Endodermal cell (in vitro differentiated cells): ENCODE data around the gene SORCS2. TPM values are rescaled to one million over a fixed set of nuclear protein-coding genes. Genes with fewer than 3 reads are reported as not detected.

Source experiments
- DNase-seq: peaks from one replicate; pipeline ENCODE4 v3.0.0-alpha.2; 2017
- H3K27ac ChIP-seq: 2 replicates; pipeline ENCODE4 v1.5.1; 2013; ENCODE audit warnings: mild to moderate bottlenecking, low read depth, low read length, moderate library complexity
- H3K27me3 ChIP-seq: 2 replicates; pipeline ENCODE4 v1.6.1; 2013; ENCODE audit warnings: mild to moderate bottlenecking, low read length, moderate library complexity; ENCODE audit not compliant: insufficient read depth, control insufficient read depth, poor library complexity, severe bottlenecking
- H3K36me3 ChIP-seq: 2 replicates; pipeline ENCODE4 v1.7.0; 2013; ENCODE audit warnings: mild to moderate bottlenecking, low read length, moderate library complexity; ENCODE audit not compliant: control insufficient read depth, insufficient read depth
- H3K4me1 ChIP-seq: one replicate; pipeline ENCODE4 v1.7.0; 2013; ENCODE audit warnings: low read length; ENCODE audit not compliant: control insufficient read depth, insufficient read depth
- H3K4me3 ChIP-seq: 2 replicates; pipeline ENCODE4 v1.5.1; 2013; ENCODE audit warnings: mild to moderate bottlenecking, low read length, moderate library complexity
- H3K9ac ChIP-seq: 2 replicates; pipeline ENCODE4 v1.6.1; 2013; ENCODE audit warnings: mild to moderate bottlenecking, low read length, moderate library complexity; ENCODE audit not compliant: poor library complexity, severe bottlenecking; ENCODE audit errors: extremely low read depth
- H3K9me3 ChIP-seq: 2 replicates; pipeline ENCODE4 v1.6.1; 2013; ENCODE audit warnings: mild to moderate bottlenecking, low read length, moderate library complexity; ENCODE audit not compliant: control insufficient read depth
- H3K27ac Mint-ChIP-seq: 2 replicates; pipeline ENCODE4 v1.8.0; 2020; ENCODE audit warnings: mixed read lengths
- H3K27me3 Mint-ChIP-seq: 2 replicates; pipeline ENCODE4 v1.8.0; 2021; ENCODE audit warnings: mild to moderate bottlenecking, mixed read lengths; ENCODE audit not compliant: insufficient read depth
- H3K36me3 Mint-ChIP-seq: 2 replicates; pipeline ENCODE4 v1.8.0; 2020; ENCODE audit warnings: low read depth, mixed read lengths
- H3K4me1 Mint-ChIP-seq: 2 replicates; pipeline ENCODE4 v1.8.0; 2020; ENCODE audit warnings: mixed read lengths
- H3K4me3 Mint-ChIP-seq: 2 replicates; pipeline ENCODE4 v1.8.0; 2020; ENCODE audit warnings: mild to moderate bottlenecking, moderate library complexity, mixed read lengths
- H3K9me3 Mint-ChIP-seq: 2 replicates; pipeline ENCODE4 v1.8.0; 2020; ENCODE audit warnings: mild to moderate bottlenecking, mixed read lengths
- CTCF ChIP-seq: fragments of 200-600 bp; sonication (generic); conservative IDR thresholded peaks from 2 replicates; pipeline ENCODE4 v1.5.0; 2021; ENCODE audit warnings: antibody characterized with exemption, mild to moderate bottlenecking
- WGBS, 2 experiments: methylation state at CpG; one replicate each; pipeline versions ENCODE4 v1.1.5 to v1.1.7; 2013; ENCODE audit warnings: missing lambda C conversion rate in 2 of 2, mixed read lengths in 1 of 2; ENCODE audit not compliant: insufficient coverage in 1 of 2, insufficient read length in 1 of 2; 5-methylcytosine and 5-hydroxymethylcytosine counted together
- total RNA-seq, 2 donors: library from RNA; stranded (reverse); fragmentation: NEBNext Ultra II Directional in 1 of 2; extraction: Animal tissue kit (Norgen Biotek cat#: 25700) in 1 of 2; gene quantifications; 2 replicates in 1 of 2; 3 replicates in 1 of 2; pipeline ENCODE4 v1.2.1, GENCODE V29; 2021

Gene SORCS2
- total RNA-seq, 2 donors from 2014 or later, result 1.4 to 1.9 TPM

GRCh38 chr4:7522452-7523220 is 330.3 kb downstream of the SORCS2 start:
- H3K27me3 Mint-ChIP-seq, result peaks cover 33% of the 10 kb centered on the region
- no peak overlapping the region for H3K4me3 ChIP-seq
- 76 to 85% methylated on average over 4 to 6 of the region's 6 CpGs for WGBS, 2 experiments
- no peak overlapping the region for H3K9ac ChIP-seq
- peaks cover 49% of the 10 kb centered on the region for H3K27me3 ChIP-seq
- H3K36me3 ChIP-seq, result no peaks in the 10 kb centered on the region
- H3K4me1 Mint-ChIP-seq, result peaks cover 7% of the 10 kb centered on the region
- no peak for TF ChIP-seq CTCF
- no peaks in the 10 kb centered on the region for H3K9me3 Mint-ChIP-seq
- H3K4me1 ChIP-seq, result no peaks in the 10 kb centered on the region
- H3K27ac ChIP-seq, result no peak overlapping the region
- DNase-seq, result no peak
- H3K36me3 Mint-ChIP-seq, result no peaks in the 10 kb centered on the region
- H3K9me3 ChIP-seq, result no peaks in the 10 kb centered on the region
- H3K27ac Mint-ChIP-seq, result no peak overlapping the region
- no peak overlapping the region for H3K4me3 Mint-ChIP-seq

GRCh38 chr4:7523526-7523925 is 331.2 kb downstream of the SORCS2 start:
- Mint-ChIP-seq H3K9me3 (no peaks in the 10 kb centered on the region), H3K36me3 (no peaks in the 10 kb centered on the region), H3K27ac (no peak overlapping the region), H3K27me3 (peaks cover 33% of the 10 kb centered on the region), H3K4me1 (peaks cover 12% of the 10 kb centered on the region), H3K4me3 (no peak overlapping the region)
- Histone ChIP-seq H3K36me3 (no peaks in the 10 kb centered on the region), H3K27me3 (peaks cover 49% of the 10 kb centered on the region), H3K27ac (no peak overlapping the region), H3K9me3 (no peaks in the 10 kb centered on the region), H3K9ac (no peak overlapping the region), H3K4me3 (no peak overlapping the region), H3K4me1 (no peaks in the 10 kb centered on the region)
- 92 to 94% methylated on average over 7 to 12 of the region's 12 CpGs for WGBS, 2 experiments
- TF ChIP-seq CTCF, result no peak
- no peak for DNase-seq

DNA sequence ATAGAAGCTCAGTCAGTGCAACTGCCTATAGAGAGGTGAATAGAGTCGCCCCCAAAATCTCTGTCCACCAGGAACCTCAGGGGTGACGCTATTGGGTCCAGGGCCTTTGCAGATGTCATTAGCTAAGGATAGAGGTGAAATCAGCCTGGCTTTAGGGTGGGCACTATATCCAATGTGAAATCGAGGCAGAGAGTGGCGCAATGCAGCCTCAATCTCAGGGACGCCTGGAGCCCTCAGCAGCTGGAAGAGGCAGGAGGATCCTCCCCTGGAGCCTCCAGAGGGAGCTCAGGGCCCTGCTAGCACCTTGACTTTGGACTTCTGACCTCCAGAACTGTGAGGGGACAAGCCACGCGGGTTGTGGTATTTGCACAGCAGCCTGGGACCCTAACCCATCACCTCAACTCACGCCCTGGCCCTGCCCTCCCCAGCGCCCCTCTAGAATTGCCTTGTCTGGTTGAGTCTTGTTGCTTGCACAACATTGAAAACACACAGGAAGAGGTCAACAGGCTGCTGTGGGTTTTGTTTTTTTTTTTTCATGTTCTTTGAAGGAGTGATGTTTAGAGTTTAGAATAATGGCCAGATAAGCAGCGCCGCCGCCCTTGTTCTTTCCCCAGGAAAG is 331.8 kb downstream of the SORCS2 start:
- no peak overlapping the region for H3K27ac ChIP-seq
- no peak for DNase-seq

More for the DNA sequence above, 331.8 kb downstream of the SORCS2 start:
- peak; percentile 46 for TF ChIP-seq CTCF
- Mint-ChIP-seq H3K4me1 (peaks cover 18% of the 10 kb centered on the region), H3K27ac (no peak overlapping the region), H3K36me3 (no peaks in the 10 kb centered on the region), H3K9me3 (no peaks in the 10 kb centered on the region), H3K27me3 (peaks cover 34% of the 10 kb centered on the region), H3K4me3 (no peak overlapping the region)
- H3K4me3 ChIP-seq, result no peak overlapping the region
- 85 to 91% methylated on average over 11 to 12 of the region's 12 CpGs for WGBS, 2 experiments
- no peaks in the 10 kb centered on the region for H3K9me3 ChIP-seq
- no peak overlapping the region for H3K9ac ChIP-seq
- H3K27me3 ChIP-seq, result peaks cover 55% of the 10 kb centered on the region
- H3K36me3 ChIP-seq, result no peaks in the 10 kb centered on the region
- H3K4me1 ChIP-seq, result no peaks in the 10 kb centered on the region
